Measurements from ENCODE around the gene MAPKAPK2. TPM values are rescaled to one million over a fixed set of nuclear protein-coding genes. Genes with fewer than 3 reads are reported as not detected.

Gene MAPKAPK2
- total RNA-seq, 1 experiment from 2014 or later, result 20.7 TPM

- DNase-seq (ENCODE audit: low read depth), result no peak
Observed at GRCh38 chr1:206774093-206774492, 89.4 kb downstream of the MAPKAPK2 start.

- DNase-seq (ENCODE audit: low read depth), result no peak
Observed at GRCh38 chr1:206776229-206776628, 91.5 kb downstream of the MAPKAPK2 start.

GRCh38 chr1:206778031-206778430, 93.3 kb downstream of the MAPKAPK2 start:
- DNase-seq (ENCODE audit: low read depth), result peak; percentile 32

GRCh38 chr1:206778911-206779310, 94.2 kb downstream of the MAPKAPK2 start:
- DNase-seq (ENCODE audit: low read depth), result peak; percentile 22

GRCh38 chr1:206779638-206780037, 94.9 kb downstream of the MAPKAPK2 start:
- DNase-seq (ENCODE audit: low read depth), result no peak

GRCh38 chr1:206782448-206782847, 97.7 kb downstream of the MAPKAPK2 start:
- no peak for DNase-seq (ENCODE audit: low read depth)

- DNase-seq (ENCODE audit: low read depth), result no peak
Observed at GRCh38 chr1:206783506-206783905, 98.8 kb downstream of the MAPKAPK2 start.

Other genes starting within 250 kb of the MAPKAPK2 start
- 8.9 and 9.0 TPM in 2 replicates for gene IKBKE, start 214.4 kb upstream of the MAPKAPK2 start, total RNA-seq (2014; rRNA removed; shearing (Covaris generic))
- gene RASSF5, start 177.4 kb upstream of the MAPKAPK2 start, total RNA-seq (2014; rRNA removed; shearing (Covaris generic)), result 0.24 and 0.59 TPM in 2 replicates
- 30.5 and 38.1 TPM in 2 replicates for gene EIF2D, start 72.4 kb upstream of the MAPKAPK2 start, total RNA-seq (2014; rRNA removed; shearing (Covaris generic))
- gene DYRK3, start 49.4 kb upstream of the MAPKAPK2 start, total RNA-seq (2014; rRNA removed; shearing (Covaris generic)), result 12.5 and 13.8 TPM in 2 replicates
- 0.24 TPM in 1 of 2 replicates, not detected in the other for gene IL19, start 85.9 kb downstream of the MAPKAPK2 start, total RNA-seq (2014; rRNA removed; shearing (Covaris generic))
- not detected in 2 replicates for gene IL10, start 87.6 kb downstream of the MAPKAPK2 start, total RNA-seq (2014; rRNA removed; shearing (Covaris generic))
- not detected in 2 replicates for gene IL20, start 180.7 kb downstream of the MAPKAPK2 start, total RNA-seq (2014; rRNA removed; shearing (Covaris generic))
- 2.1 and 2.6 TPM in 2 replicates for gene IL24, start 212.5 kb downstream of the MAPKAPK2 start, total RNA-seq (2014; rRNA removed; shearing (Covaris generic))
- gene FCMR, start 237.0 kb downstream of the MAPKAPK2 start, total RNA-seq (2014; rRNA removed; shearing (Covaris generic)), result 0.68 and 1.7 TPM in 2 replicates